ENCODE measurements around the gene SF3B5.
"Not testable (repeated sequence)": the region's sequence is repeated elsewhere in the genome, so short reads cannot be mapped to it uniquely, and the experiment has no call there.

SF3B5 gene

GRCh38 chr6:144087789-144088426, 7.5 kb downstream of the SF3B5 start:
- H3K27ac ChIP-seq, result no peak overlapping the region
- no peak for DNase-seq (ENCODE audit: low spot score)
- ChIA-PET CTCF (interaction anchor here (0.8 kb wide), 1 partner anchor 18 kb away, joined by 4 read pairs; no protein-coding TSS in a partner anchor), POLR2A (ENCODE audit: low non-redundant PET) (no interaction called here)
- TF ChIP-seq CTCF (conservative IDR thresholded peaks at IDR 0.05; ENCODE audit: low read depth), result no peak

- DNase-seq (ENCODE audit: low spot score), result no peak
- TF ChIP-seq CTCF (conservative IDR thresholded peaks at IDR 0.05; ENCODE audit: low read depth), result no peak
- H3K27ac ChIP-seq, result no peak overlapping the region
- ChIA-PET CTCF (no interaction called here), POLR2A (ENCODE audit: low non-redundant PET) (no interaction called here)
These were observed 8.4 kb downstream of the SF3B5 start for GRCh38 chr6:144086959-144087358.

- ChIA-PET CTCF (no interaction called here), POLR2A (ENCODE audit: low non-redundant PET) (no interaction called here)
- TF ChIP-seq CTCF (conservative IDR thresholded peaks at IDR 0.05; ENCODE audit: low read depth), result no peak
- no peak for DNase-seq (ENCODE audit: low spot score)
- H3K27ac ChIP-seq, result no peak overlapping the region
These were observed 12.2 kb downstream of the SF3B5 start for GRCh38 chr6:144083172-144083571.

- POLR2A ChIA-PET (ENCODE audit: low non-redundant PET); CTCF ChIA-PET; DNase-seq (ENCODE audit: low spot score); H3K27ac ChIP-seq: not testable (repeated sequence)
These were observed 13.0 kb downstream of the SF3B5 start for GRCh38 chr6:144082412-144082811.

- ChIA-PET POLR2A (ENCODE audit: low non-redundant PET) (no interaction called here), CTCF (no interaction called here)
These were observed 17.5 kb downstream of the SF3B5 start for GRCh38 chr6:144077871-144078270.

GRCh38 chr6:144075875-144076274, 19.5 kb downstream of the SF3B5 start:
- CTCF ChIA-PET, result no interaction called here
- no peak for TF ChIP-seq CTCF (conservative IDR thresholded peaks at IDR 0.05; ENCODE audit: low read depth)
- DNase-seq (ENCODE audit: low spot score), result no peak
- POLR2A ChIA-PET (ENCODE audit: low non-redundant PET), result no interaction called here
- no peak overlapping the region for H3K27ac ChIP-seq

More at GRCh38 chr6:144077871-144078270, 17.5 kb downstream of the SF3B5 start:
- no peak for DNase-seq (ENCODE audit: low spot score)
- no peak for TF ChIP-seq CTCF (conservative IDR thresholded peaks at IDR 0.05; ENCODE audit: low read depth)
- no peak overlapping the region for H3K27ac ChIP-seq

GRCh38 chr6:144075187-144075586, 20.2 kb downstream of the SF3B5 start:
- ChIA-PET CTCF (no interaction called here), POLR2A (ENCODE audit: low non-redundant PET) (no interaction called here)
- no peak for TF ChIP-seq CTCF (conservative IDR thresholded peaks at IDR 0.05; ENCODE audit: low read depth)
- no peak for DNase-seq (ENCODE audit: low spot score)
- no peak overlapping the region for H3K27ac ChIP-seq
